HepG2 (cell line): Measurements from ENCODE around the gene DARS2. TPM values are rescaled to one million over a fixed set of nuclear protein-coding genes. Genes with fewer than 3 reads are reported as not detected.

Source experiments
- ATAC-seq: fragments of 200-7000 bp; cut with Tn5 transposase; 3 replicates; pipeline ENCODE4 v1.9.1; 2020; ENCODE audit warnings: mild to moderate bottlenecking, moderate library complexity
- BruUV-seq: library from RNA; stranded (reverse); fragments of 400-500 nt; replicated peaks from 2 replicates; lab custom pipeline; 2021; lab: Mats Ljungman, UMichigan
- CTCF ChIA-PET: fragments of 300-600 bp; formaldehyde crosslinking; extraction: SDS; loops from one replicate; lab custom pipeline; 2021; ENCODE audit warnings: low total read pairs, inconsistent platforms, low intra/inter-chr PET ratio; lab: Yijun Ruan, JAX
- POLR2A ChIA-PET: fragments of 350-600 bp; sonication (Branson Sonifier 250); formaldehyde crosslinking; loops from one replicate; lab custom pipeline; 2020; ENCODE audit warnings: antibody characterized with exemption, inconsistent platforms; lab: Yijun Ruan, JAX
- DNase-seq: peaks from one replicate; pipeline ENCODE4 v3.0.0-alpha.2; 2015; ENCODE audit warnings: low spot score
- FAIRE-seq: peaks from 3 replicates; lab custom pipeline; 2011; peaks lifted over from hg19 to GRCh38; lab: Jason Lieb, UNC
- H2AFZ ChIP-seq: one replicate; pipeline ENCODE4 v1.6.1; 2011; ENCODE audit warnings: low read length, inconsistent platforms
- H3K27ac ChIP-seq: fragments of 300-600 bp; 3 replicates; pipeline ENCODE4 v1.8.0; 2011; ENCODE audit warnings: mixed run types, mild to moderate bottlenecking, mixed read lengths, low read length, inconsistent platforms; ENCODE audit not compliant: insufficient read depth; ENCODE audit errors: extremely low read length
- H3K27me3 ChIP-seq, 2 experiments: fragments of 200-600 bp in 1 of 2; 2 replicates in 1 of 2; 3 replicates in 1 of 2; pipeline versions ENCODE4 v1.6.0 to v1.8.0; 2011; ENCODE audit warnings: low read length in 2 of 2, mild to moderate bottlenecking in 2 of 2, moderate library complexity in 2 of 2, inconsistent platforms in 1 of 2; ENCODE audit not compliant: insufficient read depth in 2 of 2, control insufficient read depth in 1 of 2
- H3K36me3 ChIP-seq, 2 experiments: fragments of 200-600 bp in 1 of 2; replicated peaks in 1 of 2; 2 replicates in 1 of 2; 3 replicates in 1 of 2; pipeline versions ENCODE4 v1.5.1 to v1.8.0; 2011; ENCODE audit warnings: low read length in 2 of 2, inconsistent platforms in 1 of 2; ENCODE audit not compliant: insufficient read depth in 2 of 2, control insufficient read depth in 1 of 2
- H3K4me1 ChIP-seq: 2 replicates; pipeline ENCODE4 v1.5.1; 2012; ENCODE audit warnings: low read length, inconsistent platforms; ENCODE audit not compliant: insufficient read depth
- H3K4me2 ChIP-seq: 2 replicates; pipeline ENCODE4 v1.6.0; 2011; ENCODE audit warnings: low read depth, low read length, inconsistent platforms
- H3K4me3 ChIP-seq, 3 experiments: fragments of 200-600 bp in 1 of 3; sonication (generic), shearing (Covaris generic) in 1 of 3; replicated peaks in 1 of 3; 2 replicates each; pipeline ENCODE4 v1.5.1; 2011 to 2016; ENCODE audit warnings: low read length in 3 of 3, inconsistent platforms in 2 of 3, low read depth in 2 of 3, mild to moderate bottlenecking in 2 of 3, control low read depth in 1 of 3, mixed read lengths in 1 of 3; ENCODE audit not compliant: insufficient read depth in 1 of 3
- H3K79me2 ChIP-seq: one replicate; pipeline ENCODE4 v1.6.1; 2011; ENCODE audit warnings: low read length, inconsistent platforms; ENCODE audit not compliant: insufficient read depth
- H3K9ac ChIP-seq: 2 replicates; pipeline ENCODE4 v1.6.0; 2011; ENCODE audit warnings: mild to moderate bottlenecking, low read depth, low read length, inconsistent platforms; ENCODE audit not compliant: insufficient read depth
- H3K9me3 ChIP-seq: 2 replicates; pipeline ENCODE4 v1.5.1; 2012; ENCODE audit warnings: mild to moderate bottlenecking, low read length
- H4K20me1 ChIP-seq: 2 replicates; pipeline ENCODE4 v1.6.0; 2011; ENCODE audit warnings: inconsistent platforms, mild to moderate bottlenecking, low read length, moderate library complexity; ENCODE audit not compliant: insufficient read depth
- ATF6 ChIP-seq: sonication (generic); formaldehyde crosslinking; conservative IDR thresholded peaks from 2 replicates; pipeline ENCODE4 v1.4.0; 2020; ENCODE audit warnings: missing genetic modification reagents
- BORCS8-MEF2B ChIP-seq: sonication (generic); formaldehyde crosslinking; IDR thresholded peaks from 2 replicates; pipeline ENCODE4 v1.8.0; 2022; ENCODE audit warnings: mild to moderate bottlenecking, missing genetic modification reagents
- CHD4 ChIP-seq: fragments of 200-600 bp; sonication (generic); IDR thresholded peaks from 2 replicates; pipeline ENCODE4 v1.7.0; 2017; ENCODE audit warnings: mild to moderate bottlenecking, low read length, borderline replicate concordance
- DPF2 ChIP-seq: sonication (generic); formaldehyde crosslinking; IDR thresholded peaks from 2 replicates; pipeline ENCODE4 v1.4.0; 2020; ENCODE audit warnings: mild to moderate bottlenecking, low read depth, missing genetic modification reagents, borderline replicate concordance
- IKZF1 ChIP-seq: fragments of 450-650 bp; IDR thresholded peaks from 2 replicates; pipeline ENCODE4 v1.7.1; 2016
- RFXAP ChIP-seq: sonication (generic); formaldehyde crosslinking; IDR thresholded peaks from 2 replicates; pipeline ENCODE4 v1.4.0; 2020; ENCODE audit warnings: missing genetic modification reagents, borderline replicate concordance
- TAF1 ChIP-seq: sonication (generic); formaldehyde crosslinking; IDR thresholded peaks from 2 replicates; pipeline ENCODE4 v1.4.0; 2020; ENCODE audit warnings: missing genetic modification reagents
- TEF ChIP-seq: sonication (generic); formaldehyde crosslinking; IDR thresholded peaks from 2 replicates; pipeline ENCODE4 v1.5.0; 2020; ENCODE audit warnings: missing genetic modification reagents
- ZBTB20 ChIP-seq: sonication (generic); formaldehyde crosslinking; IDR thresholded peaks from 2 replicates; pipeline ENCODE4 v1.8.1; 2023; ENCODE audit warnings: missing genetic modification reagents, low read depth, mild to moderate bottlenecking, borderline replicate concordance
- ZBTB42 ChIP-seq: sonication (generic); formaldehyde crosslinking; IDR thresholded peaks from 2 replicates; pipeline ENCODE4 v1.5.0; 2020; ENCODE audit warnings: mild to moderate bottlenecking, missing genetic modification reagents
- ZNF143 ChIP-seq: sonication (generic); formaldehyde crosslinking; IDR thresholded peaks from 2 replicates; pipeline ENCODE4 v1.4.0; 2020; ENCODE audit warnings: missing genetic modification reagents
- ZNF251 ChIP-seq: sonication (generic); formaldehyde crosslinking; IDR thresholded peaks from 2 replicates; pipeline ENCODE4 v1.9.0; 2021; ENCODE audit warnings: mild to moderate bottlenecking, missing genetic modification reagents
- ZNF30 ChIP-seq: sonication (generic); formaldehyde crosslinking; IDR thresholded peaks from 2 replicates; pipeline ENCODE4 v1.5.0; 2020; ENCODE audit warnings: mild to moderate bottlenecking, missing genetic modification reagents
- ZNF510 ChIP-seq: sonication (generic); formaldehyde crosslinking; IDR thresholded peaks from 2 replicates; pipeline ENCODE4 v1.4.0; 2020; ENCODE audit warnings: low read depth, mild to moderate bottlenecking, missing genetic modification reagents
- ZNF674 ChIP-seq: sonication (generic); formaldehyde crosslinking; IDR thresholded peaks from 2 replicates; pipeline ENCODE4 v1.5.0; 2020; ENCODE audit warnings: low read depth, mild to moderate bottlenecking, missing genetic modification reagents
- WGBS: methylation state at CpG from one replicate; pipeline ENCODE4 v1.1.6; 2017; ENCODE audit warnings: low lambda C conversion rate; 5-methylcytosine and 5-hydroxymethylcytosine counted together
- in situ Hi-C: cut with HindIII; loops from 2 replicates; pipeline ENCODE4 v1.10.0; 2017; ENCODE audit warnings: low pct_unique_long_range_greater_than_20kb; ENCODE audit not compliant: extremely low pct_ligation_motif_present
- intact Hi-C: fragments of 100-400 bp; cut with micrococcal nuclease; formaldehyde crosslinking; loops from one replicate; pipeline ENCODE4 v1.10.0; 2022; ENCODE audit not compliant: unreplicated experiment
- polyA plus RNA-seq, 8 experiments: library from polyadenylated mRNA; depleted of rRNA in 3 of 8; stranded (reverse) in 7 of 8; unstranded in 1 of 8; fragments of >200 nt; fragmentation: Illumina TruSeq in 4 of 8; extraction: Trizol in 4 of 8; gene quantifications; 2 replicates each; pipeline versions ENCODE4 v1.2.1 to v1.2.3, GENCODE V29; 2011 to 2016; ENCODE audit warnings: low read depth in 4 of 8, missing spikeins in 1 of 8, mixed read lengths in 1 of 8; ENCODE audit not compliant: insufficient read depth in 1 of 8
- total RNA-seq, 5 experiments: library from RNA; depleted of rRNA; stranded (reverse); fragments of >200 nt; fragmentation: Illumina TruSeq; extraction: Trizol; gene quantifications; 2 replicates each; pipeline ENCODE4 v1.2.3, GENCODE V29; 2016; ENCODE audit warnings: low read depth in 1 of 5
- TF ChIP-seq, protein P1 (sequence below): sonication (generic); formaldehyde crosslinking; IDR thresholded peaks from 2 replicates; pipeline ENCODE4 v1.4.0; 2020; ENCODE audit warnings: missing genetic modification reagents, borderline replicate concordance

DARS2 gene
- total and polyA plus RNA-seq, 2 of the 13 experiments (the other 11 are each of a cell fraction or from before 2014, with no cell fraction given), result 17.6 to 27.7 TPM

GRCh38 chr1:173888749-173889148 is 64.3 kb downstream of the DARS2 start:
- no peak overlapping the region for H2AFZ ChIP-seq
- ATAC-seq (no peak), DNase-seq (no peak), FAIRE-seq (no peak)
- in situ Hi-C loops, result no loop called here
- intact Hi-C loops, result no loop called here
- peaks cover 8 to 14% of the 10 kb centered on the region in 2 experiments for H3K36me3 ChIP-seq
- H3K4me3 ChIP-seq, result no peak overlapping the region
- no peaks in the 10 kb centered on the region for H3K27me3 ChIP-seq
- no peaks in the 10 kb centered on the region for H3K4me1 ChIP-seq
- H3K9me3 ChIP-seq, result no peaks in the 10 kb centered on the region
- no TSS peak for BruUV-seq
- H3K4me2 ChIP-seq, result no peak overlapping the region
- H3K27ac ChIP-seq, result no peak overlapping the region
- no peaks in the 10 kb centered on the region for H4K20me1 ChIP-seq
- no peak for TF ChIP-seq ZNF674 (CRISPR knock-in tag)
- TF ChIP-seq RFXAP (CRISPR knock-in tag), result no peak
- no peak for TF ChIP-seq IKZF1
- no peak overlapping the region for H3K9ac ChIP-seq
- ChIA-PET CTCF (no interaction called here), POLR2A (interaction anchor here (1.0 kb wide), 1 partner anchor 20 kb away, joined by 4 read pairs; the partner anchor contains the start of gene ZBTB37)
- H3K79me2 ChIP-seq, result no peaks in the 10 kb centered on the region

DNA sequence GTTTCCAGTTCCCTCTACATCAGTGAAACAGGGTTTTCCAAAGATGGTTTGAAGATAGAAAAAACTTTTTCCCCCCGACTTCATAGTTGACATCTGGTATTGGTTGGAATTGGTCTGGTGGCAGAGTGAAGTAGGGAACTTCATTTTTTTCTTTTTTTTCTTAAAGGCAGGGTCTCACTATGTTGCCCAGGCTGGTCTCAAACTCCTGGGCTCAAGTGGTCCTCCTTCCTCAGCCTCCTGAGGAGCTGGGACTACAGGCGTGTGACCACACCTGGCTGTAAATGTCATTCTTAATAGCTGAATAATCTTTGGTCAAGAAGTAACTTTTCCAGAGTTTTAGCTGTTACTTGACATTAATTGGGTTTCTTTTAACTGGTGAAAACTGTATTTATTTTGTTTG is 65.4 kb downstream of the DARS2 start:
- Histone ChIP-seq H3K4me3 (no peak overlapping the region), H3K9ac (no peak overlapping the region), H2AFZ (no peak overlapping the region), H3K79me2 (no peaks in the 10 kb centered on the region), H4K20me1 (no peaks in the 10 kb centered on the region), H3K4me2 (no peak overlapping the region), H3K9me3 (no peaks in the 10 kb centered on the region), H3K4me1 (no peaks in the 10 kb centered on the region), H3K36me3 (peaks cover 8 to 14% of the 10 kb centered on the region in 2 experiments), H3K27me3 (no peaks in the 10 kb centered on the region), H3K27ac (no peak overlapping the region)
- intact Hi-C loops (no loop called here), in situ Hi-C loops (no loop called here)
- no TSS peak for BruUV-seq
- WGBS, result 97% methylated on average over 2 of the region's 2 CpGs
- ChIA-PET CTCF (no interaction called here), POLR2A (interaction anchor here (1.0 kb wide), 1 partner anchor 21 kb away, joined by 4 read pairs; the partner anchor contains the start of gene ZBTB37)
- no peak for DNase-seq
- FAIRE-seq, result no peak
- ATAC-seq, result no peak
- TF ChIP-seq DPF2 (CRISPR knock-in tag), result no peak
- no peak for TF ChIP-seq ZNF510 (CRISPR knock-in tag)
- no peak for TF ChIP-seq TAF1 (CRISPR knock-in tag)
- no peak for TF ChIP-seq BORCS8-MEF2B (CRISPR knock-in tag)
- no peak for TF ChIP-seq ZBTB20 (CRISPR knock-in tag)
- no peak for TF ChIP-seq ATF6 (CRISPR knock-in tag)
- TF ChIP-seq ZNF30 (CRISPR knock-in tag), result no peak
- TF ChIP-seq ZBTB42, result no peak
- no peak for TF ChIP-seq TEF (CRISPR knock-in tag)
- TF ChIP-seq, protein P1, sequence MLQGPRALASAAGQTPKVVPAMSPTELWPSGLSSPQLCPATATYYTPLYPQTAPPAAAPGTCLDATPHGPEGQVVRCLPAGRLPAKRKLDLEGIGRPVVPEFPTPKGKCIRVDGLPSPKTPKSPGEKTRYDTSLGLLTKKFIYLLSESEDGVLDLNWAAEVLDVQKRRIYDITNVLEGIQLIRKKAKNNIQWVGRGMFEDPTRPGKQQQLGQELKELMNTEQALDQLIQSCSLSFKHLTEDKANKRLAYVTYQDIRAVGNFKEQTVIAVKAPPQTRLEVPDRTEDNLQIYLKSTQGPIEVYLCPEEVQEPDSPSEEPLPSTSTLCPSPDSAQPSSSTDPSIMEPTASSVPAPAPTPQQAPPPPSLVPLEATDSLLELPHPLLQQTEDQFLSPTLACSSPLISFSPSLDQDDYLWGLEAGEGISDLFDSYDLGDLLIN (CRISPR knock-in tag), result no peak
- no peak for TF ChIP-seq ZNF251 (CRISPR knock-in tag)
- no peak for TF ChIP-seq CHD4
- no peak for TF ChIP-seq ZNF143 (CRISPR knock-in tag)
